ENCODE measurements around the gene BAHCC1. TPM values are rescaled to one million over a fixed set of nuclear protein-coding genes. Genes with fewer than 3 reads are reported as not detected.

The BAHCC1 gene
- total RNA-seq, 1 donor from 2014 or later: 4.8 TPM

DNA sequence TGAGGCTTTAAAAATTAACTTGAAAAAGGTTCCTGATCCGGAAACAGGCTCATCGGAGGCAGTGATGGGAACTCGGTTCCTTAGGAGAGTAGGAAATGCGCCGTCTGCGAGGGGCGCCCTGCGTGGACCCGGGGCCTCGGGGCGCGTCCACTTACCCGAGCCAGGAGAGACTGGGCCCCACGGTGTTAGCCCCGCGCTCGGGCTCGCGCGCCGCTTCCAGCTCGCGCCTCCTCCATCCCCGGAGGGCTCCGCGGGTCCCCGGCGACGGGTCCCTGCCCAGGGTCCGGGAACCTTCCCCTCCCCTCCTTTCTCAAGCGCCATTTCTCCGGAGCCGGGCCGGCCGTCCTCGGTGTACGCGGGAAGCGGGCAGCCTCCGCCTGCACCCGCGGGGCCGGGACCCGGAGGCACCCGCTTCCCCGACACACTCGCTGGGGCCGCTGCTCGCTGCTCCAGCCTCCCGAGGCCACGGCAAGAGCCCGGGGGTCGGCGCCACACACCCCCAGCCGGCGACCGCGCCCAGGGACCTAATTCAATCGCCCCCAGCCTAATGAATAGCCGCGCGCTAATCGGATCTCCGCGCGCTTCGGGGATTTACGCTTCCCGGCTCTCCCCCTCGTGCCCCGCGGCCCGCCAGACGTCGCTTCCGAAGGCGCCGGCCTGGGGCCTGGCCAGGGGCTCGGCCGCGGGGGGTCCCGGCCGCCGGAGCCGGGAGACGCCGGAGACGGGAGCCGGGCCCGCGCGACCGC, 2.2 kb upstream of the BAHCC1 start:
- peak overlapping the region; percentile 74 for H3K4me3 ChIP-seq (ENCODE audit: low read depth, low read length)
- no peak for DNase-seq (ENCODE audit: low read depth)
- no peak for TF ChIP-seq CTCF (conservative IDR thresholded peaks at IDR 0.05; ENCODE audit: low read depth, low read length)

- H3K4me3 ChIP-seq (ENCODE audit: low read depth, low read length): peak overlapping the region; percentile 74
- DNase-seq (ENCODE audit: low read depth): peak; percentile 91
- no peak for TF ChIP-seq CTCF (conservative IDR thresholded peaks at IDR 0.05; ENCODE audit: low read depth, low read length)
These were observed 1.4 kb upstream of the BAHCC1 start for GRCh38 chr17:81393684-81394376.

- peak overlapping the region; percentile 31 for H3K4me3 ChIP-seq (ENCODE audit: low read depth, low read length)
- no peak for DNase-seq (ENCODE audit: low read depth)
These were observed 808 bp upstream of the BAHCC1 start for GRCh38 chr17:81394377-81394920.

DNA sequence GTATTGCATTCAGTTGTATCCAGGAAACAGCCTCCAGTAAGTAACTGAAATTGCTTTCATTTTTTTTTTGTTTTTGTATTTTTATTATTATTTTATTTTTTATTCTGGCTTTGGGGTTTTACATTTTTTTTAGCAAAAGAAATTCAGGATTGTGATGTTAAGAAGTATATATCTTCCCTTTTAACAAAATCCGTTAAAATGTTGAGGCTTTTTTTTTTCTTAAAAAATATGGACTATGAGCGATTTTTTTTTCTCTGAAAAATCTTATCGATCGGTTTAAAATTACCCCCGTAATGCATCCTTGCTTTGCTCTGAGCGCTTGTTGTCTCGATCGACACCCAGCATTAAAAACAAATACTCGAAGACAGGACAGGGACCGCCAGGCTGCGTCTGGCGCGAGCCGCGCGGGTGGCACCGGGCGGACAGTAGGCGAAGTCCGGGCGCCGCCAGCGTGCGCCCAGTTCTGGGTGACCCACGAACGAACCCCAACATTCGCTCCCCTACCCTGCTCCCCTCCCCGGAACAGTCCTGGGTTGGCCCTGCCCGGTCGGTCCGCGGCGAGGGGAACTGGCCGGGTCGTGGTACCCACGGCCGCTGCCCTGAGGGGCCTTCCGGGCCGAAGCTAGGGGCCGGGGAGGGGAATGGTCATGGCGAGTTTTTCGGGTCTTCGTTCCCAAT, 482 bp downstream of the BAHCC1 start:
- no peak for TF ChIP-seq CTCF (conservative IDR thresholded peaks at IDR 0.05; ENCODE audit: low read depth, low read length)
- no peak for DNase-seq (ENCODE audit: low read depth)
- peak overlapping the region; percentile 68 for H3K4me3 ChIP-seq (ENCODE audit: low read depth, low read length)

More at GRCh38 chr17:81394377-81394920, 808 bp upstream of the BAHCC1 start:
- no peak for TF ChIP-seq CTCF (conservative IDR thresholded peaks at IDR 0.05; ENCODE audit: low read depth, low read length)

DNA sequence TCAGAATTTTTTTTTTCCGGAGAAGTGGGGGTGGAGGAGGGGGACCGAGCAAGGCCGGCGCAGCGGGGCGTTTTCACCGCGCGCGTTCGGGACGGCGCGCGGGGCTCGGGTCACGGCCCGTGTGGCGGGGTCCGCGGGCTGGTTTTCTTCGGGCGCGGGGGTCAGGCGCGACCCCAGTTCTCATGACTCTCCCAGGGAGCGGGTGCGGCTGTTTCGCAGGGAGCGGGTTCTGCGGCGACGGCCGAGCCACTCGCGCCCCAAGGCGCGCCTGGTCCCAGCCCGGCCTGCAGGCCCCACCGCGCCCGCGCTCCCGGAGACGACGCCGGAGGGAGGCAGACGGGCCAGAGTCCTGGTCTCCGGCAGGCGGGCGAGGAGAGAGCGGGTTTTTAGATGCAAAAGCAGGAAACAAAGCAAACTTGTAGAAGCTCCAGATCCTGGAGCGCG, 1.0 kb downstream of the BAHCC1 start:
- TF ChIP-seq CTCF (conservative IDR thresholded peaks at IDR 0.05; ENCODE audit: low read depth, low read length): no peak
- no peak for DNase-seq (ENCODE audit: low read depth)
- peak overlapping the region; percentile 68 for H3K4me3 ChIP-seq (ENCODE audit: low read depth, low read length)

- H3K4me3 ChIP-seq (ENCODE audit: low read depth, low read length): peak overlapping the region; percentile 68
- DNase-seq (ENCODE audit: low read depth): no peak
- no peak for TF ChIP-seq CTCF (conservative IDR thresholded peaks at IDR 0.05; ENCODE audit: low read depth, low read length)
These were observed 1.6 kb downstream of the BAHCC1 start for GRCh38 chr17:81396722-81397313.

Measured in epithelial cell of proximal tubule (primary cell).